ENCODE results near the gene HHATL.

Gene HHATL

GRCh38 chr3:42688487-42689420, 13.8 kb downstream of the HHATL start:
- no peaks in the 10 kb centered on the region for H3K9me3 Mint-ChIP-seq
- ATAC-seq (no peak), DNase-seq (no peak)
- H3K4me3 Mint-ChIP-seq = no peak overlapping the region
- H3K27ac Mint-ChIP-seq = peak overlapping the region in 1 of 2 donors; percentile 65
- H3K4me1 Mint-ChIP-seq = peaks cover 6% of the 10 kb centered on the region
- peaks cover 46% of the 10 kb centered on the region for H3K27me3 Mint-ChIP-seq

- Mint-ChIP-seq H3K9me3 (no peaks in the 10 kb centered on the region), H3K27ac (no peak overlapping the region), H3K4me3 (no peak overlapping the region)
These were observed 14.6 kb downstream of the HHATL start for GRCh38 chr3:42688016-42688415.

DNA sequence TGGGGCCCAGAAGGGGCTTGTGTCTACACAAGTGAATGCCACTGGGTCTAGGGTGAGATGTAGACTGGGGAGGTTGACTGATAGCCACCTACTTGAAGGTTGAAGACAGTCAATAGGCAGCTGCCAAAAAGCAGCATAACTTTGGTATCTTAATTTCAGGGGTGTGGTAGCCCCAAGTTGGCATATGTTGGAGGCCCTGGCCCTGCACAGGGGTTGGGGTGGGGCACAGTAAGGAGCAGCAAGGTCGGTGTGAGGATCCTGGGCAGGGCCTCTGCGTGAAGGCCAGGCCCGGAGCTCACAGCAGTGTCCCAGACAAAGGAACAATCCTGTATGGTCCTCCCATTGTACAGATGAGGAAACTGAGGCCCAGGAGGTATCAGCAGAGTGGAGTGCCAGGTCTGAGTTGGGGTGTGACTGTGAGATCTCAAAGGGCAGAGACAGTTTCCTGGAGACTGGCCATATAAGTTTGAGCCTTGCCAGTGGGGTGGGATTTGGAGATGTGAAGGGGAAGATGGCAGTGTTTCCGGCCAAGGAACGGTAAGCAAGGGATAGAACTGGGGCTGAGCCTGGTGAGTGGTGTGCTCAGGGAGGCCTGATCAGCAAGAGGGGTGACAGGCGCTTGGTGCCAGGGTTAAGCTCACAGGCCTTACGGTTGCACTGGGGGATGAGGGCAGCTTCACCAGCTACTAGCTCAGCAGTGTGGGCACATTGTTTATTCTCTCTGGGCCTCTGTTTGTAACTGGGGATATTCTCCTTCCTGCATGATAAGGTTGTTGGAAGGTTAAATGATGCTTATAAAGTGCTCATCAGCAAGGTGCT, 15.6 kb downstream of the HHATL start:
- Mint-ChIP-seq H3K4me1 (peaks cover 6% of the 10 kb centered on the region), H3K27me3 (peaks cover 60% of the 10 kb centered on the region), H3K9me3 (no peaks in the 10 kb centered on the region), H3K4me3 (no peak overlapping the region), H3K27ac (no peak overlapping the region)
- ATAC-seq (no peak), DNase-seq (no peak)

More at GRCh38 chr3:42688016-42688415, 14.6 kb downstream of the HHATL start:
- ATAC-seq = no peak
- peaks cover 54% of the 10 kb centered on the region for H3K27me3 Mint-ChIP-seq
- H3K4me1 Mint-ChIP-seq = peaks cover 6% of the 10 kb centered on the region
- no peak for DNase-seq

DNA sequence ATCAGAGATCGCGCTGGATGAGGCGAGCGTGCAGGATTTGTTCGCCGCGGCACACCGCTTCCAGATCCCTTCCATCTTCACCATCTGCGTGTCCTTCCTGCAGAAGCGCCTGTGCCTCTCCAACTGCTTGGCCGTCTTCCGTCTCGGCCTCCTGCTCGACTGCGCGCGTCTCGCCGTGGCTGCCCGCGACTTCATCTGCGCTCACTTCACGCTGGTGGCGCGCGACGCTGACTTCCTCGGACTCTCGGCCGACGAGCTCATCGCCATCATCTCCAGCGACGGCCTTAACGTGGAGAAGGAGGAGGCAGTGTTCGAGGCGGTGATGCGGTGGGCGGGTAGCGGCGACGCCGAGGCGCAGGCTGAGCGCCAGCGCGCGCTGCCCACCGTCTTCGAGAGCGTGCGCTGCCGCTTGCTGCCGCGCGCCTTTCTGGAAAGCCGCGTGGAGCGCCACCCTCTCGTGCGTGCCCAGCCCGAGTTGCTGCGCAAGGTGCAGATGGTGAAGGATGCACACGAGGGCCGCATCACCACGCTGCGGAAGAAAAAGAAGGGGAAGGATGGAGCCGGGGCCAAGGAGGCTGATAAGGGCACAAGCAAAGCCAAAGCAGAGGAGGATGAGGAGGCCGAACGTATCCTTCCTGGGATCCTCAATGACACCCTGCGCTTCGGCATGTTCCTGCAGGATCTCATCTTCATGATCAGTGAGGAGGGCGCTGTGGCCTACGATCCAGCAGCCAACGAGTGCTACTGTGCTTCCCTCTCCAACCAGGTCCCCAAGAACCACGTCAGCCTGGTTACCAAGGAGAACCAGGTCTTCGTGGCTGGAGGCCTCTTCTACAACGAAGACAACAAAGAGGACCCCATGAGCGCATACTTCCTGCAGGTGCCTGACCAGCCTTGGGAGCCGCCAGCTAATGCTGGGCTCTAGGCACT, 16.4 kb downstream of the HHATL start:
- H3K27ac Mint-ChIP-seq = no peak overlapping the region
- no peak for DNase-seq
- H3K9me3 Mint-ChIP-seq = no peaks in the 10 kb centered on the region
- H3K4me1 Mint-ChIP-seq = peaks cover 6% of the 10 kb centered on the region
- ATAC-seq = no peak
- peaks cover 60% of the 10 kb centered on the region for H3K27me3 Mint-ChIP-seq
- H3K4me3 Mint-ChIP-seq = peak overlapping the region; percentile 20 to 53

DNA sequence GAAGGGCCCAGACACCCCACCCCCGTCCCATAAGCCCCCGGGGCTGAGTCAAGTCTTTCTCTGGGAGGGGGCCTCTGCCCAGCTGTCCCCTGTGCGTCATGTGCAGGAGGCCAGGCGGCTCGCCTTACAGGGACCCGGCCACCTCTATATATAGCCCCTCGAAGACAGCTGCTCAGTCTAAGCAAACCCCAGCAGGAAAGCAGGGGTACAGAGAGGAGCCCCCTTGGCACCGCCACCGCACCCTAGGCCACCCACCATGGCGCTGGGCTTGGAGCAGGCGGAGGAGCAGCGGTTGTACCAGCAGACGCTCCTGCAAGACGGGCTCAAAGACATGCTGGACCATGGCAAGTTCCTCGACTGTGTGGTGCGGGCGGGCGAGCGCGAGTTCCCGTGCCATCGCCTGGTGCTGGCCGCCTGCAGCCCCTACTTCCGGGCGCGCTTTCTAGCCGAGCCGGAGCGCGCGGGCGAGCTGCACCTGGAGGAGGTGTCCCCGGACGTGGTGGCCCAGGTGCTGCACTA, 17.2 kb downstream of the HHATL start, which contains the start of gene KLHL40:
KLHL40 (plus strand) TSS at position 175 of the 519 bp plus-strand sequence; CDS start at position 257, 82 bp downstream.
- peak; percentile 11 for ATAC-seq

DNA sequence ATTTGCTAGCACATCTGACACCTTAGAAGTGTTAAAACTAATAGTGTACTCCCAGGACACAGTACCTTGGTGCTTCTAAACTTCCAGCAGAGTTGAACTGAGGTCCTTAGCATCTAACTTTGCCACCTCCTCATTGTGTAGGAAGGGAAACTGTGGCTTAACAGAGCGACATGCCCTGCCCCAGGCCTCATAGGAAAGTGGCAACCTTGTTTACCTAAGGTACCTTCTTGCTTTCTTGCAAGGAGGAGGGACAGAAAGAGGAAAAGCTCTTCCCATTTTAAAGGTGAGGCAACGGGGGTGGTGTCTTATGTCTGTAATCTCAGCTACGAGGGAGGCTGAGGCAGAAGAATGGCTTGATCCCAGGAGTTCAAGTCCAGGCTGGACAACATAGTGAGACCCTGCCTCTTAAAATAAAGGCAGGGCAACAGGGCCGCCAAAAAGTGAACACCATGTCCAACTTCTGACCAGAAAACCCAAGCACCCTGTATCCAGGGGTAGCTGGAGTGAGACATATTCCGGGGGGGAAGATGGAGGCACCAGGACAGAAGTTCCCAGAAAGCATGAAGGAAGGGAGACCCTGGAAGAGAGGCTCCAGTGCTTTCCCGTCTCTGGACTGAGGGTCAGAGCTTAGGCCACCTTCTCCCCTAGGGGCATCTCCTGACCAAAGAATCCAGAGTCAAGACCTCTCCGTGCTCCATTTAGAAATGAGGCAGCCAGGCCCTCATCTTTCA, 17.8 kb downstream of the HHATL start:
- Mint-ChIP-seq H3K4me3 (no peak overlapping the region), H3K27me3 (peaks cover 50% of the 10 kb centered on the region)

More for the DNA sequence above, 17.2 kb downstream of the HHATL start, which contains the start of gene KLHL40:
- no peak for DNase-seq
- H3K4me3 Mint-ChIP-seq = peak within 1 kb of the TSS; percentile 20 to 53
- H3K9me3 Mint-ChIP-seq = no peaks in the 10 kb centered on the region
- H3K27me3 Mint-ChIP-seq = peaks cover 57% of the 10 kb centered on the region
- H3K27ac Mint-ChIP-seq = no peak within 1 kb of the TSS
- H3K4me1 Mint-ChIP-seq = peaks cover 6% of the 10 kb centered on the region

DNA sequence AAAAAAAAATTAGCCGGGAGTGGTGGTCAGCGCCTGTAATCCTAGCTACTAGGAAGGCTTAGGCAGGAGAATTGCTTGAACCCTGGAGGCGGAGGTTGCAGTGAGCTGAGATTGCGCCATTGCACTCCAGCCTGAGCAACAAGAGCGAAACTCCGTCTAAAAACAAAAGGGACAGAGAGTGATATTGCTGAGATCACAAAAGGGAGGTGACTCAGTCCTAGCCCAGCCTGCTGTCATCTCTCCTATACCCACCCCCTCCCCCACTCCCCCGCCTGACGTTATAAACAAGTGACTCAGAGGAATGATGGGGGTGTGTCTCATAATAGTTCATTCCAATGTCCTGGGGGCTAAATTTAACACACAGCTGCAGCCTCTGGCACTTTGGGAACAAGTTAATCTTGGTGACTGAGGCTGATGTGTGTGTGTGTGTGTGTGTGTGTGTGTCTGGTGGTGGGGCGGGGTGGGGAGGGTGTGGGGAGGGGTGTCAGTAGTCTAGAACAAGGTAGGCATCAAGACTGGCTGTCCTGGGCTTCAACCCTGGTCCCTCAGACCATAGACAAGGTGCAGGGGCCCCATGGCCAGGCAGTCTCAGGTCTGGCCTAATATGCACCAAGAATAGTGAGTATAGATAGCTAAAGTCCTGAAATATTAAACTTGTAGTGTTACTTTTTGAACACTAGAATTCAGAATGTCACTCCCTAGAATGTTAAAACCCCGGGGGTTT, 18.6 kb downstream of the HHATL start:
- Mint-ChIP-seq H3K27ac (no peak overlapping the region), H3K4me1 (peaks cover 6% of the 10 kb centered on the region), H3K27me3 (peaks cover 43% of the 10 kb centered on the region), H3K9me3 (peaks cover 2 to 4% of the 10 kb centered on the region in 2 donors), H3K4me3 (no peak overlapping the region)
- DNase-seq (no peak), ATAC-seq (peak; percentile 68)

More for the DNA sequence above, 17.8 kb downstream of the HHATL start:
- DNase-seq (no peak), ATAC-seq (no peak)
- H3K27ac Mint-ChIP-seq = no peak overlapping the region
- H3K4me1 Mint-ChIP-seq = peaks cover 6% of the 10 kb centered on the region
- H3K9me3 Mint-ChIP-seq = no peaks in the 10 kb centered on the region

DNA sequence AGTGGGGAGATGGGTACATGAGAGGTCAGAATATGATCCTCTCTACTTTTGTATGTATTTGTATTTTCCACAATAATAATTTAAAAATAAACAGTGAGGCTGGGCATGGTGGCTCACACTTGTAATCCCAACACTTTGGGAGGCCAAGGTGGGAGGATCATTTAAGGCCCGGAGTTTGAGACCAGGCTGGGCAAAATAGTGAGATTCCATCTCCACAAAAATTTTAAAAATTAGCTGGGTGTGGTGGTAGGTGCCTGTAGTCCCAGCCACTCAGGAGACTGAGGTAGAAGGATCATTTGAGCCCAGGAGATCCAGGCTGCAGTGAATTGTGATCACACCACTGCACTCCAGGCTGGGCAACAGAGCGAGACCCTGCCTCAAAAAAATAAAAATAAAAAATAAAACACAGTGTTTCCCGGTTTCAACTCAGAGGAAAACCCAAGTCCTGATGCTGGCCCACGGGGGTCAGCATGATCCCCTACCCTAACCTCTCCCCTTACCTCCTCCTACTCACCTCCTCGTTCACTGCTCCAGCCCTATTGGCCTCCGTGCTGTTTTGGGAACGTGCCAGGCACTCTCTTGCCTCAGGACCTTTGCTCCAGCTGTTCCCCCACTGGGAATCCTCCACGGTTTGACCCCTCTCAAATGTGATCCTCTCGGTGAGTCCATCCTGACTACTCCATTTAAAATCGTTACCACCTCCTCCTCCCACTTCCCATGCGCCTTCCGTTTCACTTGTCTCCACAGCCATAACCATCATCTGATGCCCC, 20.1 kb downstream of the HHATL start:
- Mint-ChIP-seq H3K27ac (no peak overlapping the region), H3K27me3 (peaks cover 43% of the 10 kb centered on the region), H3K9me3 (peaks cover 18 to 19% of the 10 kb centered on the region in 2 donors), H3K4me3 (no peak overlapping the region), H3K4me1 (peaks cover 6% of the 10 kb centered on the region)
- ATAC-seq = no peak
- no peak for DNase-seq

DNA sequence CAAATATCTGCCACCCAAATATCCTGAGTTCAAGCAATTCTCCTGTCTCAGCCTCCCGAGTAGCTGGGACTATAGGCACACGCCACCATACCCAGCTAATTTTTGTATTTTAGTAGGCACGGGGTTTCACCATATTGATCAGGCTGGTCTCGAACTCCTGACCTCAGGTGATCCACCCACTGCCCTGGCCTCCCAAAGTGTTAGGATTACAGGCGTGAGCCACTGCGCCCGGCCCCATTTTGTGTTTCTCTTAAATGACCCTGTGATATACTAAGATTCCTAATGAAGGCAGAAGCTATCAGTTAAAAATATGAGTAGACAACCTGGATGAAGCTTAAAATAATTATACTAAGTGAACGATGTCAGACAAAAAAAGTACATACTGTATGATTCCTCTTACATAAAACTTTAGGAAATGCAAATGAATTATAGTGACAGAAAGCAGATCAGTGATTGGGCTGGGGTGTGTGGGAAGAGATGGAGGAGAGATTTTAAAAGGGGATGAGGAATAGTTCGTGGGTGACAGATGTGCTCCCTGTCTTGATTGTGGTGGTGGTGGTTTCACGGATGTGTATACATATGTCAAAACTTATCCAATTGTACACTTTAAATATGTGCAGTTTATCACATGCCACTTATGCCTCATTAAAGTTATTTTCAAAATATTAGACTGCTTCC, 21.1 kb downstream of the HHATL start:
- Mint-ChIP-seq H3K27ac (no peak overlapping the region), H3K4me1 (peaks cover 6% of the 10 kb centered on the region), H3K4me3 (no peak overlapping the region), H3K27me3 (peaks cover 34% of the 10 kb centered on the region), H3K9me3 (peaks cover 28% of the 10 kb centered on the region in 2 donors)
- DNase-seq (no peak), ATAC-seq (no peak)

DNA sequence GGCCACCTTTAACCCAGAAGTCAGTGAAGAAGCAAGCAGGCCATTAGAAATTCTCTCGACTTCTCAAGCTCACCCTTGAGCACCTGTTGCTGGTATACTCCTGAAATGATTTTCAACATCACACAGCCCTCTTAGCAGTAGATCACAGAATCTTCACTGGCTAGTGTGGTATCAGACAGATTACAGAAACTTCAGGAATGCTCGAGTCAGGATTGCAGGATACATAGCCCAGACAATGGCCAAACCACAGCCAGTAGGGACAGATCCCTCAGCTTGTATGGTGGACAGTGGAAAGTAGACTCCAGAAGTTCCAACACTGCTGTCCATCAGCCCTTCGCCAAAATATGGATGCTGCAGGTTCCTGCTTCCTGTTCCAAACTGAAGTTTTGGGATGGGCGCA, 21.8 kb downstream of the HHATL start:
- Mint-ChIP-seq H3K4me3 (no peak overlapping the region), H3K27me3 (peaks cover 27% of the 10 kb centered on the region), H3K9me3 (peaks cover 34 to 35% of the 10 kb centered on the region in 2 donors)

GRCh38 chr3:42680271-42680670, 22.3 kb downstream of the HHATL start:
- Mint-ChIP-seq H3K4me3 (no peak overlapping the region), H3K4me1 (no peaks in the 10 kb centered on the region), H3K27ac (no peak overlapping the region), H3K9me3 (peaks cover 35% of the 10 kb centered on the region in 2 donors), H3K27me3 (peaks cover 22% of the 10 kb centered on the region)
- DNase-seq = no peak
- no peak for ATAC-seq

More for the DNA sequence above, 21.8 kb downstream of the HHATL start:
- peaks cover 3% of the 10 kb centered on the region for H3K4me1 Mint-ChIP-seq
- ATAC-seq (no peak), DNase-seq (no peak)
- H3K27ac Mint-ChIP-seq = no peak overlapping the region

GRCh38 chr3:42678447-42678846, 24.2 kb downstream of the HHATL start:
- no peaks in the 10 kb centered on the region for H3K4me1 Mint-ChIP-seq
- H3K9me3 Mint-ChIP-seq = peaks cover 35% of the 10 kb centered on the region in 2 donors
- no peak overlapping the region for H3K27ac Mint-ChIP-seq
- no peak for ATAC-seq
- peaks cover 11% of the 10 kb centered on the region for H3K27me3 Mint-ChIP-seq
- no peak overlapping the region for H3K4me3 Mint-ChIP-seq
- DNase-seq = no peak
